ENCODE measurements around the gene NCOA3. TPM values are rescaled to one million over a fixed set of nuclear protein-coding genes. Genes with fewer than 3 reads are reported as not detected.

The NCOA3 gene
- total and polyA plus RNA-seq, 7 donors, result 11.9 to 56.9 (median 18.1) TPM

GRCh38 chr20:47704746-47705496 is 203.2 kb downstream of the NCOA3 start:
- ATAC-seq, result peak in 3 of 4 donors; percentile 46 to 73 (median 56)

GRCh38 chr20:47705497-47705856 is 203.8 kb downstream of the NCOA3 start:
- Histone ChIP-seq H3K4me1 (no peaks in the 10 kb centered on the region), H3K4me3 (no peak overlapping the region), H3K27ac (no peak overlapping the region), H3K9me3 (no peaks in the 10 kb centered on the region), H3K27me3 (ENCODE audit: insufficient read depth in 3 of 3, low read length in 2 of 3) (peaks cover 0 to 6% (median 0%) of the 10 kb centered on the region in 3 donors), H3K36me3 (ENCODE audit: insufficient read depth in 1 of 2, low read depth in 1 of 2) (no peaks in the 10 kb centered on the region)
- DNase-seq (peak in 1 of 2 donors; percentile 54), ATAC-seq (peak in 1 of 4 donors; percentile 13)
- intact Hi-C loops (cut with DNase I), result no loop called here
- 78 to 81% (median 80%) methylated on average over 7 of the region's 7 CpGs for WGBS, 3 donors
- TF ChIP-seq CTCF (IDR thresholded peaks at IDR 0.05), result no peak

More at GRCh38 chr20:47704746-47705496, 203.2 kb downstream of the NCOA3 start:
- no peak overlapping the region for H3K27ac ChIP-seq
- no peaks in the 10 kb centered on the region for H3K9me3 ChIP-seq
- peaks cover 0 to 6% (median 0%) of the 10 kb centered on the region in 3 donors for H3K27me3 ChIP-seq (ENCODE audit: insufficient read depth in 3 of 3, low read length in 2 of 3)
- no peak overlapping the region for H3K4me3 ChIP-seq
- H3K36me3 ChIP-seq (ENCODE audit: insufficient read depth in 1 of 2, low read depth in 1 of 2), result no peaks in the 10 kb centered on the region
- peak; percentile 25 to 61 for DNase-seq
- TF ChIP-seq CTCF (IDR thresholded peaks at IDR 0.05), result no peak
- H3K4me1 ChIP-seq, result no peaks in the 10 kb centered on the region
- intact Hi-C loops (cut with DNase I), result no loop called here
- WGBS, 3 donors, result 57 to 60% (median 58%) methylated on average over 15 of the region's 15 CpGs

GRCh38 chr20:47706345-47706744 is 204.7 kb downstream of the NCOA3 start:
- H3K9me3 ChIP-seq, result no peaks in the 10 kb centered on the region
- H3K36me3 ChIP-seq (ENCODE audit: insufficient read depth in 1 of 2, low read depth in 1 of 2), result no peaks in the 10 kb centered on the region
- no peak for TF ChIP-seq CTCF (IDR thresholded peaks at IDR 0.05)
- intact Hi-C loops (cut with DNase I), result no loop called here
- WGBS, 3 donors, result 82 to 95% (median 90%) methylated on average over 5 of the region's 5 CpGs
- peaks cover 0 to 6% (median 0%) of the 10 kb centered on the region in 3 donors for H3K27me3 ChIP-seq (ENCODE audit: insufficient read depth in 3 of 3, low read length in 2 of 3)
- ATAC-seq (no peak), DNase-seq (peak in 1 of 2 donors; percentile 19)
- no peak overlapping the region for H3K27ac ChIP-seq
- no peak overlapping the region for H3K4me3 ChIP-seq
- H3K4me1 ChIP-seq, result no peaks in the 10 kb centered on the region

Other genes with a start within 250 kb of the NCOA3 start
- 10 to 100 TPM; 17.7 to 42.9 (median 22.4) TPM for gene ZMYND8, start 145.2 kb upstream of the NCOA3 start, total RNA-seq
- 1 to 10 TPM; 4.7 to 9.5 (median 8.2) TPM for gene ZMYND8, start 145.2 kb upstream of the NCOA3 start, polyA plus RNA-seq

All from psoas muscle (tissue), 8 donors.